SKM-1 (cell line): ENCODE data around the gene TEX261.
"Not testable (repeated sequence)": the region's sequence is repeated elsewhere in the genome, so short reads cannot be mapped to it uniquely, and the experiment has no call there.

ENCODE experiments used
- DNase-seq: peaks from one replicate; lab custom pipeline; 2025; ENCODE audit not compliant: unreplicated experiment; lab: John Stamatoyannopoulos, UW

Gene TEX261

DNA sequence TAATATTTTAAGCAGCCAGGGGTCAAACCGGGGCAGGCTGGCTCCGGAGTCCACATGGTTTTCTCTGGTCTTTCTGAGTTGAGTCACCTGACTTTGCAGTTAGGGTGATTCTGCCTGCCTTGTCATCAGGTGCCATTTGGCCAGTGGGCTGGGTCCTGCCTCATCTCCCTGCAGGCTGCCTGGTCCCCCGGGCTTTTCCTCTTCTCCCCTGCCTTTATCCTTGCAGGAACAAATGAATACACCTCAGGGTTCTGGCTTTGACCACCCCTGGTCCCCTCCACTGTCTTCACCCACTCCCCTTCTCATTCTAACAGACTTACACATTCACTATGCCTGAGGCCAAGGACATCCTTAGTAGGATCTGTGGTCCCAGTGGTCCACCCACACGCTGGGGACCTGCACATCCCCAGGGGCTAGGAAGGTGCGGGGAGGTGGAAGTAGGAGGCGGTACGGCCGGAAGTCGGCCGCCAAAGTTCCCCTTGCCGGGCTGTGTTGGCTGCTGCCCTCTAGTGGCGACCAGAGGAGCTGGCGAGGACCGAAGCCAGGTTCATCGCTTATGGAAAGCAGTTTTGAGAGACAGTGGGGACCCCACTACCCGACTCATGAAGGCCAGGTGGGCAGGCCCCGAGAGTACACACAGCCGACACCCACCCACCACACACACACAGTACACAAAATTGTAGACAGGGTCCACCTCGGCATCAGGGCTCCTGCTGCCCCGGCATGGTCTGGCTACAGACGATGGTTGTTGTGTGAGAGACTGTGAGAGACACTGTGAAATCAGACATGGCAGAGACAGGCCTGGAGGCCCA, 6.3 kb upstream of the TEX261 start:
- DNase-seq = peak; percentile 31

DNA sequence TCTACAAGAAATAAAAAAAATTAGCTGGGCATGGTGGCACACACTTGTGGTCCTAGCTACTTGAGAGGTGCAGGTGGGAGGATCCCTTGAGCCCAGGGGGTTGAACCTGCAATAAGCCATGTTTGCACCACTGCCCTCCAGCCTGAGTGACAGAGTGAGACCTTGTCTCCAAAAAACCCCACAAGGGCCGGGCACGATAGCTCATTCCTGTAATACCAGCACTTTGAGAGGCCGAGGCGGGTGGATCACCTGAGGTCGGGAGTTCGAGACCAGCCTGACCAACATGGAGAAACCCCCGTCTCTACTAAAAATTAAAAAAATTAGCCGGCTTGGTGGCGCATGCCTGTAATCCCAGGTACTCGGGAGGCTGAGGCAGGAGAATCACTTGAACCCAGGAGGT, 5.3 kb upstream of the TEX261 start:
- not testable (repeated sequence) for DNase-seq

DNA sequence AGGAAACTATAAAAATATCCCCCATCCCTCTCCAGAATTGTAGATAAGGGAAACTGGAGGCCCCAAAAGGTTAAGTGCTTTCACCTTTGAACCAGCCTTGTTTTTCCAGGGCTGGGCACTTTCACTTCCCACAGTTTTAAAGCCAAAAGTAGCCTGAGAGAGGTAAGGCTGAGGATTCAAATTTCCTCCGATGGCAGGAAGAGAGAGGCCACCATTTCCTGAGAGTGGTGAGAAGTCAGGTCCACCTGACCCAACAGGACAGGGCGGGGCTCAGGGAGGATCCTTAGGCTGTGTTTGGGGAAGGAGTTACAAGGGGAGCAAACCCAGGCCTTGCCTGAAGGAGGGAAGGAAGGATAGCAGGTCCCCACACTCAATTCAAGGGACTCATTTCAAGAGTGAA, 4.7 kb upstream of the TEX261 start:
- DNase-seq = peak; percentile 18

- DNase-seq = not testable (repeated sequence)
Observed at GRCh38 chr2:70998885-70999284, 4.2 kb upstream of the TEX261 start.

- DNase-seq = peak; percentile 35
Observed at GRCh38 chr2:70995426-70995729, 705 bp upstream of the TEX261 start.

- DNase-seq = no peak
Observed at GRCh38 chr2:70994009-70994698, 519 bp downstream of the TEX261 start.

DNA sequence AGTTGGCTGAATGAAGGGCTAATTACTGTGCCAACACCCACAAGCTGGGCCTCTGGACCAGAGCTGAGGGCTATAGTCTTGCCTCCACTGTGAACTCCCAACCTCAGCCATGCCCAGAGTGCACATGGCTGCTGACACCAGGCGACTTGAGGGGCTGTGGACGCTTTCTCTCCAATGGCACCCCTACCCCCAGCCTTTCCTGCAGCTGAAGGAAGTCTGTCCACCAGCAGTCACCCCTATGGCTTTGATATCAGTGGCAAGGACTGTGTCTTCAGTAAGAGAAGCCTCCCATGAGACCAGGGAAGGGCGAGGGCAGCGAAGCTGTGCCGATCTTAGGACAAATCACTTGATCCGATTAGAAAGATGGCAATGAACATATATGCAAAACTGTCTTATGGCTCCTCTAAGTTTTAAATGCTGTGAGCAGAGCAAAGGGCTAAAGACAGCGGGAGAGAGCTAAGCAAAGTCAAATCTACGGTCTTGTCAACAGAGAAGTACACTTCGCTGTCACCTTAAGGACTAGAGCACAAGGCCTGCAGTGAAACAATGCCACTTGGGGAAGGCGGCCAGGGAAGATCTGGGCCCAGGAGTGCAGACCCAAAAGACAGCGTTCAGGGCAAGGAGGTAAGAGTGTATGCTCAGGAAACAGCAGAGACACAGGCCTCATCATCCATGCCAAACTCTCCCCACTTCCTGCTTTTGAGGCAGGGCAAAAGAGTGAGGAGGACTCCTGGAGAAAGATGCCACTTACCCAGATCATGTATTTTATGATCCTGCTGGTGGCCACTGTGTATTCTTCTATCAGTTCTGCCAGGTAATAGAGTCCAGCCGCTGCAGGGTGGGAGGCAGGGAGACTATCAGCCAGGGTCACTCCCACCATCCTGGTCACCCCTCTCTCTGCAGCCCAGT, 1.5 kb downstream of the TEX261 start:
- DNase-seq = no peak

DNA sequence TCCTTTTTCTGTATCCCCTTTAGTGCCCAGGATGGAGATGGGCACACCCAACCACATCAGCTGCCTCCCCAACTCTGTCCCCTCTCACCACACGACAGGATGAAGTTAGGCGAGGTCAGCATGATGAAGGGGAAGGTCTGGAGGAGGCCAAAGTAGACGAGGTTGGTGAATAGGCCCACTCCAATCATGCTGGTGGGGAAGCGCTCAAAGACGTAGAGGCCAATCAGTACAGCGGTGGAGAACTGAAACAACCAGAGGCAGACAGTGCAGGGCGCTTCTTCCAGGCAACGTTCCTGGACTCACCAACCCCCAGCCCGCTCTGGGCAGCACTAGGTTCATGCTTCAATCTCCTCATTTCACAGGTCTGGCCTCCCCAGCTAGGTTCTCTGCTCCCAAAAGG, 2.9 kb downstream of the TEX261 start:
- no peak for DNase-seq

DNA sequence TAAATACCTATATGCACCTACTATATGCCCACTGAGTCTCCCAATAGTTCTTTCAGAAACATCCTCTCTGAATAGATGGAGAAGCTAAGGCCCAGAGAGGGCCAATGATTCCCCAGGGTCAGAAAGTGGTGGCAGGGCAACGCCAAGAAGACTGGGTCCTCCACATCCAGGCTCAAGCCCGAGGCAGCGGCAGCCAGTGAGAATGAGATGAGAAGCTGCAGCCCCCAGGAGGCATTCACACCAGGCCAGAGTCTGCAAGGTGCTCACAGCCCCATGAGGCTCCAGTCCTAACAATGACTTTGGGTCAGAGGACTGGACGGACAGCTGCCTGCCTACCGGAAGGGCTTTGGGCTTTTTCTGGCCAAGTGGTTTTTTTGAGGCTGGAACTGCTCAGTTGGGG, 3.5 kb downstream of the TEX261 start:
- DNase-seq = no peak

DNA sequence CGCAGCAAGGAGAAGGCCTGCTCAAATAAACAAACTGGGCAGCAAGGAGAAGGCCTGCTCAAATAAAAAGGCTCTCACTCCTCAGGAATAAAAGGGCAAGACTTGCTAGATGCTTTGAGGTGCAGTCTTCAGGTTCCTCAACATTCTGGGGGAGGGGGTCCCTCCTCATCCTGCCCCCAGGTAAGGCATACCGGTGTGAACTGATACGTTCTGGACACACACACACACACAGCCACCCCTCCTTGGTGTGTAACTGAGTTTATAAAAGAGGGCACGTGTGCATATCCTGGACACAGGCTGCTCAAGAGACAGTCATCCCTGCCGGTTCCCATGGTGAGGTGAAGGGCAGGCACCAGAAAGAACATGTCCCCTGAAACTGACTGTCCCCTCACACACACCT, 4.5 kb downstream of the TEX261 start:
- no peak for DNase-seq

- DNase-seq = no peak
Observed at GRCh38 chr2:70988726-70989648, 5.7 kb downstream of the TEX261 start.

- DNase-seq = no peak
Observed at GRCh38 chr2:70988151-70988550, 6.5 kb downstream of the TEX261 start.

- no peak for DNase-seq
Observed at GRCh38 chr2:70987386-70987785, 7.3 kb downstream of the TEX261 start.

- DNase-seq = no peak
Observed at GRCh38 chr2:70986499-70987189, 8.0 kb downstream of the TEX261 start.

DNA sequence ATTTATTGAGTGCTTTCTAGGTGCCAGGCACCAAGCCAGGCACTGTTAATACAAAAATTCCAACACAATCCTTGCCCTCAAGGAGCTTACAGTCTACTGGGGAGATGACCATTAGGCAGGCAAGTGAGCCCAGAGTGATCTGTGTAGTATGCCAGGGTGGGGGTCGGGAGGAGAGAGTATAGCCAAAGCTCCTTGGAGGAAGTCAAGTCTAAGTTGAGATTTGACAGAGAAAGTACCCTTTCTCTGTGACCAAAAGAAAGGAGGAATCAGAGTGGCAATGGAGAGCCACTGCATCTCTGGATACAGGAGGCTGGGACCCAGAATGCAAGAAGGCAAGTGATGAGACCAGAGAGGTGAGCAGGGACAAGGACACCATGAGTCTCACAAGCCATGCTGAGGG, 8.7 kb downstream of the TEX261 start:
- no peak for DNase-seq

GRCh38 chr2:70985283-70985688, 9.4 kb downstream of the TEX261 start:
- no peak for DNase-seq

DNA sequence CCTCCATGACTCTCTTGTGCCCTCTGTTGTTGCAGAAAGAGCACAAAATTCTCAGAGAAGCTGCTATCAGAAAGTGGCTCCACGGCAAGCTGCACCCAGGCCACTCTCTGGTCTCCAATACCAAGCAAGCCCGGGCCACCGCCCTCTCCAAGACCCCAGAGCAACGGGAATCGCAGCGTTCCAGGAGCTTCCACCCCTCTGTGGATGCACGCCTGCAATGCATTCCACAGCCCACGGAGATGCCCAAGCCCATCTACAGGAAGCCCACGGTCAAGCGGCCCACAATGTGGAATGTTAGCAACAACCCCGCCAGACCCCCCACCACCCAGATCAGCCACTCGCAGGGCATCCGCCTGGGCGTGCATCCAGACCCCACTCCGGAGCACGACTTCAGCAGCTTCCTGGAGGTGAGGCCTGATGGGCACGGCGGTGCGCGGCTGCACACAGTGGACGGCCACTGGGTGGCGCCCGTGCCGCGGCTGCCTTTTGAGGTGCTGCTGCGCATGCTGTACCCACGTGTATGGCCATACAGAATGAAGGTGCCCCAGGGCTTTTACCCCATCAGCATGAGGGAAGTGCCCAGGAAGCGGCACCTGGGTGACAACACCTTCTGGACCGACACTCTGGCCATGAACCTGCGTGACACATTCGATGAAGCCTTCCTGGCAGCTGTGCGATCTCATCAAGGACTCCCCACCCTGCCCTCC, 9.9 kb downstream of the TEX261 start:
- no peak for DNase-seq

DNA sequence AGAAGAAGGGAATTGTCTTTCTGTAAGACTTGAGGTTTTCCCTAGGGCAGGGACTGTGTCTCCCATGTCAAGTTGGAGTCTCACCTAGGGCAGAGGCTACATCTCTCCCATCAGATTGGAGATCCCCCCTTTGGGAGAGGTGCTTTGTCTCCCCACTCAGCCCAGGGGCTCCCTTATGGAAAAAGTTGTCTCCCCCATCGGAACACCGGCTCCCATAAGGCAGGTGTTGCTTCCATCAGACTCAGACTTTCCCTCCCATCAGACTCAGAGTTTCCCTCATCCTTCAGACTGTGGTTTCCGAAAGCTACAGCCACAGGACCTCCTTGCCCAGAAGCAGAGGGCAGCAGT, 10.5 kb downstream of the TEX261 start:
- no peak for DNase-seq

DNA sequence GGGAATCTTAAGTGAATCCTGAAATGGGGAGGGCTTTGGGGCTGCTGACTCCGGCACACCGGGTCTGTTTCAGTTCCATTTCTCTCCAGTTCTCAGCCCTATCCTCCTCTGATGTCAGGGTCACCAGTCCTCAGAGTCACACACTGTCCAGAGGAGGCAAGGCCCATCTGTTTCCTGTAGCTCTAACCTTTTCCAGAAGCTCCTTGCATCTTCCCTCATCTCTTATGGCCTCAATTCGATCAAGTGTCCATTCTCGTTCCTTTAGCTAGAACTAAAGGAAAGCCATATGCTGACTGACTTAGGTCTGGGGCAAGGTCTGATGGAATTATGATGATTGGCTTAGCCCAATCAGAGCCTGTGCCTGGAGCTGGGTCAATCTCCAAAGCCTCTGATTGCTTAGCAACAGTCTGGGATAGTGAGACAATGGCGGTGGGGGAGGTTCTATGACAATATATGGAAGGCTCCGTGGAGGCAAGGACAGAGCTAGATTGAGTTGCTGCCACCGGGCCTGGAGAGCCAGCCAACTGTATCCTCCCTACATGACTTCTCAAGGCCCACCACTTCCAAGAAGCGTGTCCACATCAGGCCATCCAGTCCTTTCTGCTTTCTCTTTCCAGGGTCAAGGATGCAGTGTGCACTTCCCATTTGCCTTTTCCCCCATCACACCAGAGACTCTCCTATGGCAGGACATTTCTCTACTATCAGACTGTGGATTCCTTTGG, 11.0 kb downstream of the TEX261 start:
- DNase-seq = no peak
